Coronary artery (tissue), 2 donors: ENCODE data around the gene BZW1.
"Not testable (repeated sequence)": the region's sequence is repeated elsewhere in the genome, so short reads cannot be mapped to it uniquely, and the experiment has no call there.

ENCODE experiments used
- DNase-seq: peaks from one replicate; pipeline ENCODE4 v3.0.0-alpha.2; 2017; ENCODE audit warnings: low spot score
- H3K27ac ChIP-seq, 2 donors: fragments of 200-600 bp; sonication (generic); one replicate each; pipeline ENCODE4 v1.5.1; 2016 to 2019
- H3K4me3 ChIP-seq: fragments of 200-600 bp; sonication (generic); 2 replicates; pipeline ENCODE4 v1.5.1; 2016; ENCODE audit warnings: mild to moderate bottlenecking, moderate library complexity
- TF ChIP-seq, protein P1 (sequence below): fragments of 200-600 bp; sonication (generic); IDR thresholded peaks from one replicate; pipeline ENCODE4 v1.5.1; 2019; ENCODE audit warnings: antibody characterized with exemption

The BZW1 gene

GRCh38 chr2:200800458-200800857 lies 11.3 kb upstream of the BZW1 start:
- TF ChIP-seq, protein P1, sequence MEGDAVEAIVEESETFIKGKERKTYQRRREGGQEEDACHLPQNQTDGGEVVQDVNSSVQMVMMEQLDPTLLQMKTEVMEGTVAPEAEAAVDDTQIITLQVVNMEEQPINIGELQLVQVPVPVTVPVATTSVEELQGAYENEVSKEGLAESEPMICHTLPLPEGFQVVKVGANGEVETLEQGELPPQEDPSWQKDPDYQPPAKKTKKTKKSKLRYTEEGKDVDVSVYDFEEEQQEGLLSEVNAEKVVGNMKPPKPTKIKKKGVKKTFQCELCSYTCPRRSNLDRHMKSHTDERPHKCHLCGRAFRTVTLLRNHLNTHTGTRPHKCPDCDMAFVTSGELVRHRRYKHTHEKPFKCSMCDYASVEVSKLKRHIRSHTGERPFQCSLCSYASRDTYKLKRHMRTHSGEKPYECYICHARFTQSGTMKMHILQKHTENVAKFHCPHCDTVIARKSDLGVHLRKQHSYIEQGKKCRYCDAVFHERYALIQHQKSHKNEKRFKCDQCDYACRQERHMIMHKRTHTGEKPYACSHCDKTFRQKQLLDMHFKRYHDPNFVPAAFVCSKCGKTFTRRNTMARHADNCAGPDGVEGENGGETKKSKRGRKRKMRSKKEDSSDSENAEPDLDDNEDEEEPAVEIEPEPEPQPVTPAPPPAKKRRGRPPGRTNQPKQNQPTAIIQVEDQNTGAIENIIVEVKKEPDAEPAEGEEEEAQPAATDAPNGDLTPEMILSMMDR, result no peak
- H3K4me3 ChIP-seq, result no peak overlapping the region
- no peak overlapping the region for H3K27ac ChIP-seq
- no peak for DNase-seq

GRCh38 chr2:200801431-200801830 lies 10.3 kb upstream of the BZW1 start:
- DNase-seq, H3K4me3 ChIP-seq, H3K27ac ChIP-seq: not testable (repeated sequence)

DNA sequence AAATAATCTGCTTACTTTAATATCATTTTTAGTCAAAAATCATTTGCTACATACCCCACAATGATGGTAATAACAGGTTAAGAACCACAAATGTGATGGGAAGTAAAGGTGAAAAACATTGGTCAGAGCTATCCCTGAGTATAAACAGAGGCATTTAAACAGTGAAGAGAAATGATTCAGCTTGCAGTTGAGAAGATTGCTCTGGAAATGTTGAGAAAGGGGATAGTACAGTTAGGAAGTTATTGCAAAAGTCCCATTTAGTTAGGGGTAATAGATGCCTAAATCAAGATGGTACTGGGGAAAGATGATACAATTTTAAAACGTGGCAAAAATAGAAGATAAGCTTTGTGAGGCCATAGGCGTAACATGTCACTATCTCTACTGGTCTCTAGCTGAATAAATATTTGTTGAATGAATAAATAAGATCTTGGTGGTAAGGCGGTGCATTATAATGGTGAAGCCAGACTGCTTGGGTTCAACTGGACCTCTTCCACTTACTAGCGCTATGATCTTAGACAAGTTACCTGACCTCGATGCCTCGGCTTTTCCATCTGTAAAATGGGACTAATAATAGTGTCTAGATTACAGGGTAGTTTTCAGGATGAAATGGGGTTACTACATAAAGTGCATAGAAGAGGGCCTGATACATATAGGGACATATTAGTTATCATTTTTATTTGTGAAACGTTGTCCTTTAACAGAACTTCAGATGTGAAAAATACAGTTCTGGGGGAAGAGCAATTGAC lies 2.0 kb upstream of the BZW1 start:
- no peak for DNase-seq
- Histone ChIP-seq H3K27ac (peak overlapping the region; percentile 97 to 98), H3K4me3 (peak overlapping the region; percentile 98)
- TF ChIP-seq, protein P1, result no peak

DNA sequence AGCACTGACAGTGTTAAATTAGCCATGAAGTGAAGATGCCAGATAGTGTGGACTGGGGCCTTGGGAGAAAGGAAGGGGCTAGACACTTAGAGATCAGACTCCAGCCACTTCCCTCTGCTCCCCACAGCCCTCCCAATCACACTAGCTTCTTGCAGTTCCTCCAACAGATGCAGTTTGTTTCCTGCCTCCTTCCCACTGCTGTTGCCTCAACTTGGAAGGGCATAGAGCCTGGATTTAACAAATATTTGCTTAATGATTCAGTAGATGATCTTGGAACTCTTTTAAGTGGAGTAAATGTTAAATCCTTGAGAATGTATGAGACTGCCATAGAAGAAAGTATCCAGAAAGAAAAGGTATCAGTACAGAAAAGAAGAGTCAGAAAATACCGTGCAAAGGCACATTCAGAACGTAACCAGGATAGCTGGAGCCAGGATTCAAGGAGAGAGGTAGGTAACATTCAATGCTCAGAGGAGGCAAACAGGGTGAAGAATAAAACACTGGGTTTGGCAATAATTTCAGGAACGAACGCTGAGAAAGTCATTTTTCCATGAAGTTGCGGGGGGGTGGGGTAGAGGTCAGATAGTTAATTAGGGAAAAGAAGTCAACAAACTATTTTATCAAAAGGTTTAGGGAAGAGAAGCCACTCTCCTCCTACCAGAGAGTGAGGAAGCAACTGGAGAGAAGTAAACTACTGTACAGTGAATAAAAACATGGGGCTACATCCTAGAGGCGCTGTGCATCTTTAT lies 1.3 kb upstream of the BZW1 start:
- TF ChIP-seq, protein P1, result no peak

GRCh38 chr2:200810998-200811332 lies 745 bp upstream of the BZW1 start:
- no peak for DNase-seq
- Histone ChIP-seq H3K4me3 (peak overlapping the region; percentile 98), H3K27ac (peak overlapping the region; percentile 97 to 98)
- TF ChIP-seq, protein P1, result no peak

More for the DNA sequence above, 1.3 kb upstream of the BZW1 start:
- H3K27ac ChIP-seq, result peak overlapping the region; percentile 97 to 98
- no peak for DNase-seq
- peak overlapping the region; percentile 98 for H3K4me3 ChIP-seq

- TF ChIP-seq, protein P1, result peak; percentile 71
- DNase-seq, result peak; percentile 89
These were observed 662 bp downstream of the BZW1 start for GRCh38 chr2:200812122-200813022.

DNA sequence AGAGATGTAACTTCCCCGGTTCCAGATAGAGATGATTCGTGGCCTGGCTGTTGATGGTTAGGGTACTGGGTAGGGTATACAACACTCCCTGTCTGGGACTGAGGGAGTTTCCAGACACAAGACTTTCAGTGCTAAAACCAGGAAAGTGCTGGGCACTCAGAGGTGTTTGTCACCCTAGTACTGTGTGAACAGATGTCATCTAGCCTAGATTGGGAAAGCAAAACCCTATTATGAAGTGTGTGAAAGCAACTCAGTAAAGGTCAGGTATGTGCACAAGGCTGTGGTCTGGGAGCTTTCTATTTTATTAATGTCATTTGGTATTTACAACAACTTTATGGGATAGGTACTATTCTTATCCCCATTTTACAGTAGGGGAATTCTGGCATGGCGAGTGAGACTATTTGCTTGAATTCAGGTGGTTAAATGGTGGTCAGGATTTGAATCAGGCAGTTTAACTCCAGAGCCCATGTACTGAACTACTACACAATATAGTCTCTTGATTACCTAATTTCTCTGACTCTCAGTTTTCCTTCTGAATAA lies 2.6 kb downstream of the BZW1 start:
- peak overlapping the region; percentile 37 for H3K4me3 ChIP-seq
- peak overlapping the region in 1 of 2 donors; percentile 26 for H3K27ac ChIP-seq
- TF ChIP-seq, protein P1, result no peak
- DNase-seq, result no peak

More at GRCh38 chr2:200812122-200813022, 662 bp downstream of the BZW1 start:
- Histone ChIP-seq H3K27ac (peak overlapping the region; percentile 97 to 98), H3K4me3 (peak overlapping the region; percentile 98)
